HepG2 (cell line): ENCODE measurements around the gene COL18A1. TPM values are rescaled to one million over a fixed set of nuclear protein-coding genes. Genes with fewer than 3 reads are reported as not detected.

ENCODE experiments used
- CHCHD3 ChIP-seq: sonication (generic); formaldehyde crosslinking; IDR thresholded peaks from 2 replicates; pipeline ENCODE4 v1.8.0; 2022; ENCODE audit warnings: mild to moderate bottlenecking, missing genetic modification reagents, moderate library complexity
- ELF3 ChIP-seq: IDR thresholded peaks from 2 replicates; pipeline ENCODE4 v1.6.1; 2016; ENCODE audit warnings: missing genetic modification reagents, missing compliant biosample characterization
- FOXK2 ChIP-seq: fragments of 450-650 bp; IDR thresholded peaks from 2 replicates; pipeline ENCODE4 v1.6.1; 2016
- GABPB1 ChIP-seq: IDR thresholded peaks from 2 replicates; pipeline ENCODE4 v1.6.1; 2016; ENCODE audit warnings: mild to moderate bottlenecking, missing genetic modification reagents, moderate library complexity, missing compliant biosample characterization
- KMT2A ChIP-seq: sonication (generic); formaldehyde crosslinking; IDR thresholded peaks from 2 replicates; pipeline ENCODE4 v1.4.0; 2020; ENCODE audit warnings: missing genetic modification reagents
- NFKB2 ChIP-seq: sonication (generic); formaldehyde crosslinking; IDR thresholded peaks from 2 replicates; pipeline ENCODE4 v1.4.0; 2020; ENCODE audit warnings: missing genetic modification reagents, borderline replicate concordance
- POLR2G ChIP-seq: fragments of 200-400 bp; formaldehyde crosslinking; IDR thresholded peaks from 2 replicates; pipeline ENCODE4 v1.6.1; 2018; ENCODE audit warnings: mild to moderate bottlenecking, low read depth, low read length, moderate library complexity
- TBX3 ChIP-seq: fragments of 450-650 bp; IDR thresholded peaks from 2 replicates; pipeline ENCODE4 v1.6.1; 2017; ENCODE audit warnings: antibody characterized with exemption, mild to moderate bottlenecking, inconsistent platforms, borderline replicate concordance
- TCF7 ChIP-seq: sonication (generic); IDR thresholded peaks from 2 replicates; pipeline ENCODE4 v1.6.1; 2016; ENCODE audit warnings: antibody characterized with exemption, low read depth
- TSC22D2 ChIP-seq: sonication (generic); formaldehyde crosslinking; IDR thresholded peaks from 2 replicates; pipeline ENCODE4 v1.5.1; 2020; ENCODE audit warnings: missing genetic modification reagents, mild to moderate bottlenecking, borderline replicate concordance
- ZNF547 ChIP-seq: sonication (generic); formaldehyde crosslinking; IDR thresholded peaks from 2 replicates; pipeline ENCODE4 v1.5.1; 2020; ENCODE audit warnings: mild to moderate bottlenecking, missing genetic modification reagents
- ZNF570 ChIP-seq: sonication (generic); formaldehyde crosslinking; IDR thresholded peaks from 2 replicates; pipeline ENCODE4 v1.4.0; 2020; ENCODE audit warnings: mild to moderate bottlenecking, missing genetic modification reagents, borderline replicate concordance
- ZNF781 ChIP-seq: sonication (generic); formaldehyde crosslinking; IDR thresholded peaks from 2 replicates; pipeline ENCODE4 v1.5.1; 2020; ENCODE audit warnings: borderline replicate concordance, mild to moderate bottlenecking, missing genetic modification reagents; ENCODE audit errors: not compliant biosample characterization
- polyA plus RNA-seq, 8 experiments: library from polyadenylated mRNA; depleted of rRNA in 3 of 8; stranded (reverse) in 7 of 8; unstranded in 1 of 8; fragments of >200 nt; fragmentation: Illumina TruSeq in 4 of 8; extraction: Trizol in 4 of 8; gene quantifications; 2 replicates each; pipeline versions ENCODE4 v1.2.1 to v1.2.3, GENCODE V29; 2011 to 2016; ENCODE audit warnings: low read depth in 4 of 8, missing spikeins in 1 of 8, mixed read lengths in 1 of 8; ENCODE audit not compliant: insufficient read depth in 1 of 8
- total RNA-seq, 5 experiments: library from RNA; depleted of rRNA; stranded (reverse); fragments of >200 nt; fragmentation: Illumina TruSeq; extraction: Trizol; gene quantifications; 2 replicates each; pipeline ENCODE4 v1.2.3, GENCODE V29; 2016; ENCODE audit warnings: low read depth in 1 of 5
- TF ChIP-seq, protein P1 (sequence below): sonication (generic); formaldehyde crosslinking; IDR thresholded peaks from 2 replicates; pipeline ENCODE4 v1.4.0; 2020; ENCODE audit warnings: mild to moderate bottlenecking, low read depth, missing genetic modification reagents
- TF ChIP-seq, protein P2 (sequence below): sonication (generic); formaldehyde crosslinking; IDR thresholded peaks from 2 replicates; pipeline ENCODE4 v1.4.0; 2020; ENCODE audit warnings: missing genetic modification reagents
- TF ChIP-seq, protein P3 (sequence below): fragments of 450-650 bp; IDR thresholded peaks from 2 replicates; pipeline ENCODE4 v1.6.1; 2016
- TF ChIP-seq, protein P4 (sequence below), 2 experiments: IDR thresholded peaks; 2 replicates each; pipeline ENCODE4 v1.6.1; 2011 to 2012; ENCODE audit warnings: low read length in 2 of 2, borderline replicate concordance in 1 of 2, low read depth in 1 of 2, mild to moderate bottlenecking in 1 of 2, moderate library complexity in 1 of 2
- TF ChIP-seq, protein P5 (sequence below): sonication (generic); formaldehyde crosslinking; IDR thresholded peaks from 2 replicates; pipeline ENCODE4 v1.5.1; 2020; ENCODE audit warnings: mild to moderate bottlenecking, missing genetic modification reagents, moderate library complexity

The COL18A1 gene
- total and polyA plus RNA-seq, 2 of the 13 experiments (the other 11 are each of a cell fraction or from before 2014, with no cell fraction given) = 79.0 to 102 TPM

DNA sequence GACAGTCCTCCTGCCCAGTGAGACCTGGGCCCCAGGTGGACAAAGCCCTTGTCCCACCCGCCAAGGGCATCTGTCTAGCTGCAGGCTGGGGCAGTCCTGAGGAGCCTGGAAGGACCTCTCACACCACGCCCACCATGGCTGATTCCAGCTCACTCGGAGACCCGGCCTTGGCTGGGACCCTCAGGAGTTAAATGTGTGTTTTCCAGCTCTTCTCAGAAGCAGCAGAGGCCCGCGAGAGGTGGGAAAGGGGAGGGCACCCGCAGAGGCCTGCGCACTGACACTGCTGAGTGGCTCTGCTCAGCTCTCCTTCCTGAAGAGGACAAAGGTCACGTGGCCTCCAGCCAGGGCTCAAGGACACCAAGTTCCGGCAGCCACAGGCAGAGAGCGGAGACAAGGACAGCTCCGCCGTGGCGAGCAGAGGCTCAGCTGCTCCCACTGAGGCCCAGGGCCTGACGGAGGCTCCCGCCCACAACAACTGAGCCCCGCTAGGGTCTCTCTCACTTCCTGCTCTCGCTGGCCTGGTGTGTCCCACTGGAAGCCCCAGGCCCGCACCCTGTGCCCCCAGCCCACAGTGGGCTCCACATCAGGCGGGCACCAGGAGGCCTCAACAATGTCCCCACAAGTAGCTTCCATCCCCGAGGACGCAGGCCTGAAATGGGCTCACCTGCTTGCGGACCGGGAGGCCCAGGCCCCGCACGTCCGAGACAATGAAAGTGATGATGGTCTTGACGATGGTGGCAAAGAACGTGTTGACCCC is 120.4 kb downstream of the COL18A1 start (continued):
- peak; percentile 64; the same call in 1 of the 2 replicates for TF ChIP-seq KMT2A (CRISPR knock-in tag)
- TF ChIP-seq CHCHD3 = no peak
- TF ChIP-seq TBX3 = peak; percentile 43; the same call in 1 of the 2 replicates
- 0 out of 2 replicates have a peak, but pooled peaks have one; percentile 29 for TF ChIP-seq TSC22D2
- TF ChIP-seq, protein P1, sequence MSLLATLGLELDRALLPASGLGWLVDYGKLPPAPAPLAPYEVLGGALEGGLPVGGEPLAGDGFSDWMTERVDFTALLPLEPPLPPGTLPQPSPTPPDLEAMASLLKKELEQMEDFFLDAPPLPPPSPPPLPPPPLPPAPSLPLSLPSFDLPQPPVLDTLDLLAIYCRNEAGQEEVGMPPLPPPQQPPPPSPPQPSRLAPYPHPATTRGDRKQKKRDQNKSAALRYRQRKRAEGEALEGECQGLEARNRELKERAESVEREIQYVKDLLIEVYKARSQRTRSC = 0 out of 2 replicates have a peak, but pooled peaks have one; percentile 69
- TF ChIP-seq NFKB2 (CRISPR knock-in tag) = peak; percentile 27; the same call in 1 of the 2 replicates
- peak; percentile 81 for TF ChIP-seq ELF3 (CRISPR knock-in tag)
- peak; percentile 78 for TF ChIP-seq GABPB1 (CRISPR knock-in tag)
- peak; percentile 5 for TF ChIP-seq ZNF781 (CRISPR knock-in tag)
- TF ChIP-seq, protein P2, sequence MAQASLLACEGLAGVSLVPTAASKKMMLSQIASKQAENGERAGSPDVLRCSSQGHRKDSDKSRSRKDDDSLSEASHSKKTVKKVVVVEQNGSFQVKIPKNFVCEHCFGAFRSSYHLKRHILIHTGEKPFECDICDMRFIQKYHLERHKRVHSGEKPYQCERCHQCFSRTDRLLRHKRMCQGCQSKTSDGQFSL (CRISPR knock-in tag) = no peak
- TF ChIP-seq POLR2G = peak; percentile 90
- TF ChIP-seq, protein P3, sequence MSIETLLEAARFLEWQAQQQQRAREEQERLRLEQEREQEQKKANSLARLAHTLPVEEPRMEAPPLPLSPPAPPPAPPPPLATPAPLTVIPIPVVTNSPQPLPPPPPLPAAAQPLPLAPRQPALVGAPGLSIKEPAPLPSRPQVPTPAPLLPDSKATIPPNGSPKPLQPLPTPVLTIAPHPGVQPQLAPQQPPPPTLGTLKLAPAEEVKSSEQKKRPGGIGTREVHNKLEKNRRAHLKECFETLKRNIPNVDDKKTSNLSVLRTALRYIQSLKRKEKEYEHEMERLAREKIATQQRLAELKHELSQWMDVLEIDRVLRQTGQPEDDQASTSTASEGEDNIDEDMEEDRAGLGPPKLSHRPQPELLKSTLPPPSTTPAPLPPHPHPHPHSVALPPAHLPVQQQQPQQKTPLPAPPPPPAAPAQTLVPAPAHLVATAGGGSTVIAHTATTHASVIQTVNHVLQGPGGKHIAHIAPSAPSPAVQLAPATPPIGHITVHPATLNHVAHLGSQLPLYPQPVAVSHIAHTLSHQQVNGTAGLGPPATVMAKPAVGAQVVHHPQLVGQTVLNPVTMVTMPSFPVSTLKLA = no peak
- TF ChIP-seq, protein P4, sequence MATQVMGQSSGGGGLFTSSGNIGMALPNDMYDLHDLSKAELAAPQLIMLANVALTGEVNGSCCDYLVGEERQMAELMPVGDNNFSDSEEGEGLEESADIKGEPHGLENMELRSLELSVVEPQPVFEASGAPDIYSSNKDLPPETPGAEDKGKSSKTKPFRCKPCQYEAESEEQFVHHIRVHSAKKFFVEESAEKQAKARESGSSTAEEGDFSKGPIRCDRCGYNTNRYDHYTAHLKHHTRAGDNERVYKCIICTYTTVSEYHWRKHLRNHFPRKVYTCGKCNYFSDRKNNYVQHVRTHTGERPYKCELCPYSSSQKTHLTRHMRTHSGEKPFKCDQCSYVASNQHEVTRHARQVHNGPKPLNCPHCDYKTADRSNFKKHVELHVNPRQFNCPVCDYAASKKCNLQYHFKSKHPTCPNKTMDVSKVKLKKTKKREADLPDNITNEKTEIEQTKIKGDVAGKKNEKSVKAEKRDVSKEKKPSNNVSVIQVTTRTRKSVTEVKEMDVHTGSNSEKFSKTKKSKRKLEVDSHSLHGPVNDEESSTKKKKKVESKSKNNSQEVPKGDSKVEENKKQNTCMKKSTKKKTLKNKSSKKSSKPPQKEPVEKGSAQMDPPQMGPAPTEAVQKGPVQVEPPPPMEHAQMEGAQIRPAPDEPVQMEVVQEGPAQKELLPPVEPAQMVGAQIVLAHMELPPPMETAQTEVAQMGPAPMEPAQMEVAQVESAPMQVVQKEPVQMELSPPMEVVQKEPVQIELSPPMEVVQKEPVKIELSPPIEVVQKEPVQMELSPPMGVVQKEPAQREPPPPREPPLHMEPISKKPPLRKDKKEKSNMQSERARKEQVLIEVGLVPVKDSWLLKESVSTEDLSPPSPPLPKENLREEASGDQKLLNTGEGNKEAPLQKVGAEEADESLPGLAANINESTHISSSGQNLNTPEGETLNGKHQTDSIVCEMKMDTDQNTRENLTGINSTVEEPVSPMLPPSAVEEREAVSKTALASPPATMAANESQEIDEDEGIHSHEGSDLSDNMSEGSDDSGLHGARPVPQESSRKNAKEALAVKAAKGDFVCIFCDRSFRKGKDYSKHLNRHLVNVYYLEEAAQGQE (IDR thresholded peaks at IDR 0.05; ENCODE audit: borderline replicate concordance in 1 of 2, low read depth in 1 of 2, low read length in 2 of 2) = peak in 1 of 2 experiments; percentile 22; a peak in 1 of 4 replicates
- TF ChIP-seq TCF7 = no peak
- TF ChIP-seq, protein P5, sequence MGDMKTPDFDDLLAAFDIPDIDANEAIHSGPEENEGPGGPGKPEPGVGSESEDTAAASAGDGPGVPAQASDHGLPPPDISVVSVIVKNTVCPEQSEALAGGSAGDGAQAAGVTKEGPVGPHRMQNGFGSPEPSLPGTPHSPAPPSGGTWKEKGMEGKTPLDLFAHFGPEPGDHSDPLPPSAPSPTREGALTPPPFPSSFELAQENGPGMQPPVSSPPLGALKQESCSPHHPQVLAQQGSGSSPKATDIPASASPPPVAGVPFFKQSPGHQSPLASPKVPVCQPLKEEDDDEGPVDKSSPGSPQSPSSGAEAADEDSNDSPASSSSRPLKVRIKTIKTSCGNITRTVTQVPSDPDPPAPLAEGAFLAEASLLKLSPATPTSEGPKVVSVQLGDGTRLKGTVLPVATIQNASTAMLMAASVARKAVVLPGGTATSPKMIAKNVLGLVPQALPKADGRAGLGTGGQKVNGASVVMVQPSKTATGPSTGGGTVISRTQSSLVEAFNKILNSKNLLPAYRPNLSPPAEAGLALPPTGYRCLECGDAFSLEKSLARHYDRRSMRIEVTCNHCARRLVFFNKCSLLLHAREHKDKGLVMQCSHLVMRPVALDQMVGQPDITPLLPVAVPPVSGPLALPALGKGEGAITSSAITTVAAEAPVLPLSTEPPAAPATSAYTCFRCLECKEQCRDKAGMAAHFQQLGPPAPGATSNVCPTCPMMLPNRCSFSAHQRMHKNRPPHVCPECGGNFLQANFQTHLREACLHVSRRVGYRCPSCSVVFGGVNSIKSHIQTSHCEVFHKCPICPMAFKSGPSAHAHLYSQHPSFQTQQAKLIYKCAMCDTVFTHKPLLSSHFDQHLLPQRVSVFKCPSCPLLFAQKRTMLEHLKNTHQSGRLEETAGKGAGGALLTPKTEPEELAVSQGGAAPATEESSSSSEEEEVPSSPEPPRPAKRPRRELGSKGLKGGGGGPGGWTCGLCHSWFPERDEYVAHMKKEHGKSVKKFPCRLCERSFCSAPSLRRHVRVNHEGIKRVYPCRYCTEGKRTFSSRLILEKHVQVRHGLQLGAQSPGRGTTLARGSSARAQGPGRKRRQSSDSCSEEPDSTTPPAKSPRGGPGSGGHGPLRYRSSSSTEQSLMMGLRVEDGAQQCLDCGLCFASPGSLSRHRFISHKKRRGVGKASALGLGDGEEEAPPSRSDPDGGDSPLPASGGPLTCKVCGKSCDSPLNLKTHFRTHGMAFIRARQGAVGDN (CRISPR knock-in tag) = peak; percentile 99
- TF ChIP-seq ZNF547 (CRISPR knock-in tag) = peak; percentile 59; the same call in 1 of the 2 replicates
- no peak for TF ChIP-seq ZNF570 (CRISPR knock-in tag)
- no peak for TF ChIP-seq FOXK2
